Panc1 (cell line): ENCODE results near the gene GRB7. TPM values are rescaled to one million over a fixed set of nuclear protein-coding genes. Genes with fewer than 3 reads are reported as not detected.

Source experiments
- ATAC-seq: fragments of 200-7000 bp; cut with Tn5 transposase; 2 replicates; pipeline ENCODE4 v1.9.1; 2020; ENCODE audit warnings: mild to moderate bottlenecking, moderate library complexity
- BruUV-seq: library from RNA; stranded (reverse); fragments of 400-500 nt; replicated peaks from 2 replicates; lab custom pipeline; 2021; lab: Mats Ljungman, UMichigan
- CTCF ChIA-PET: fragments of 300-600 bp; sonication (Branson Sonifier 250); formaldehyde crosslinking; loops from one replicate; lab custom pipeline; 2022; ENCODE audit warnings: antibody characterized with exemption; lab: Charles Lee
- POLR2A ChIA-PET: fragments of 300-600 bp; sonication (Branson Sonifier 250); formaldehyde crosslinking; loops from one replicate; lab custom pipeline; 2022; ENCODE audit warnings: antibody characterized with exemption; lab: Charles Lee
- DNase-seq: peaks from one replicate; pipeline ENCODE4 v3.0.0-alpha.2; 2010; ENCODE audit warnings: low read depth, low spot score
- H3K27ac ChIP-seq: 2 replicates; pipeline ENCODE4 v1.5.1; 2011; ENCODE audit warnings: mild to moderate bottlenecking, low read length, inconsistent platforms
- H3K27me3 ChIP-seq: fragments of 200-500 bp; sonication (Bioruptor generic); 2 replicates; pipeline ENCODE4 v1.6.0; 2014; ENCODE audit warnings: low read length, inconsistent platforms; ENCODE audit not compliant: control insufficient read depth, insufficient read depth
- H3K36me3 ChIP-seq: fragments of 200-500 bp; sonication (Bioruptor generic); 2 replicates; pipeline ENCODE4 v1.5.1; 2014; ENCODE audit warnings: inconsistent platforms, mild to moderate bottlenecking, low read length, moderate library complexity; ENCODE audit not compliant: control insufficient read depth, insufficient read depth
- H3K4me1 ChIP-seq: 2 replicates; pipeline ENCODE4 v1.5.1; 2011; ENCODE audit warnings: inconsistent platforms, mild to moderate bottlenecking, low read length, moderate library complexity; ENCODE audit not compliant: control insufficient read depth, insufficient read depth
- H3K4me3 ChIP-seq, 2 experiments: 2 replicates each; pipeline ENCODE4 v1.5.1; 2011 to 2012; ENCODE audit warnings: low read depth in 2 of 2, low read length in 2 of 2, mild to moderate bottlenecking in 2 of 2, inconsistent platforms in 1 of 2, moderate library complexity in 1 of 2
- H3K9me3 ChIP-seq: fragments of 200-500 bp; sonication (Bioruptor generic); 2 replicates; pipeline ENCODE4 v1.5.1; 2014; ENCODE audit warnings: low read depth, mild to moderate bottlenecking, inconsistent platforms, low read length, moderate library complexity; ENCODE audit not compliant: control insufficient read depth, insufficient read depth
- POLR2AphosphoS5 ChIP-seq: IDR thresholded peaks from 2 replicates; pipeline ENCODE4 v1.6.1; 2012; ENCODE audit warnings: mild to moderate bottlenecking, low read depth, low read length, moderate library complexity
- SIN3A ChIP-seq: IDR thresholded peaks from 2 replicates; pipeline ENCODE4 v1.6.1; 2012; ENCODE audit warnings: low read depth, mild to moderate bottlenecking, low read length, moderate library complexity, borderline replicate concordance; ENCODE audit not compliant: insufficient read depth
- TCF7L2 ChIP-seq: IDR thresholded peaks from 2 replicates; pipeline ENCODE4 v1.6.1; 2011; ENCODE audit warnings: mild to moderate bottlenecking, low read depth, low read length, inconsistent platforms
- in situ Hi-C: cut with HindIII; loops from 2 replicates; pipeline ENCODE4 v1.10.0; 2016; ENCODE audit warnings: low sequenced_read_pairs, low pct_unique_long_range_greater_than_20kb
- intact Hi-C: fragments of 100-400 bp; cut with micrococcal nuclease; formaldehyde crosslinking; loops from one replicate; pipeline ENCODE4 v1.10.0; 2022; ENCODE audit not compliant: unreplicated experiment
- total RNA-seq: library from RNA; stranded (reverse); gene quantifications from one replicate; pipeline ENCODE4 v1.2.1, GENCODE V29; 2021; ENCODE audit not compliant: unreplicated experiment
- TF ChIP-seq, protein P1 (sequence below): fragments of 450-650 bp; IDR thresholded peaks from 2 replicates; pipeline ENCODE4 v1.5.1; 2017; ENCODE audit warnings: mild to moderate bottlenecking
- TF ChIP-seq, protein P2 (sequence below), 2 experiments: IDR thresholded peaks; 2 replicates each; pipeline ENCODE4 v1.6.1; 2011 to 2012; ENCODE audit warnings: low read depth in 2 of 2, control low read depth in 1 of 2, low read length in 1 of 2, mild to moderate bottlenecking in 1 of 2, moderate library complexity in 1 of 2; ENCODE audit not compliant: insufficient read depth in 1 of 2

GRB7 gene
- total RNA-seq, 1 experiment from 2014 or later: 2.8 TPM

- no TSS peak for BruUV-seq
Measured at GRCh38 chr17:39706921-39707337, 30.8 kb upstream of the GRB7 start.

GRCh38 chr17:39709319-39709997 is 28.3 kb upstream of the GRB7 start:
- ChIA-PET POLR2A (no interaction called here), CTCF (no interaction called here)
- Histone ChIP-seq H3K9me3 (no peaks in the 10 kb centered on the region), H3K27ac (no peak overlapping the region), H3K36me3 (no peaks in the 10 kb centered on the region), H3K4me1 (peaks cover 12% of the 10 kb centered on the region; the same call in 1 of the 2 replicates), H3K27me3 (no peaks in the 10 kb centered on the region), H3K4me3 (no peak overlapping the region)
- no peak for TF ChIP-seq POLR2AphosphoS5
- TF ChIP-seq TCF7L2: no peak
- TF ChIP-seq, protein P1, sequence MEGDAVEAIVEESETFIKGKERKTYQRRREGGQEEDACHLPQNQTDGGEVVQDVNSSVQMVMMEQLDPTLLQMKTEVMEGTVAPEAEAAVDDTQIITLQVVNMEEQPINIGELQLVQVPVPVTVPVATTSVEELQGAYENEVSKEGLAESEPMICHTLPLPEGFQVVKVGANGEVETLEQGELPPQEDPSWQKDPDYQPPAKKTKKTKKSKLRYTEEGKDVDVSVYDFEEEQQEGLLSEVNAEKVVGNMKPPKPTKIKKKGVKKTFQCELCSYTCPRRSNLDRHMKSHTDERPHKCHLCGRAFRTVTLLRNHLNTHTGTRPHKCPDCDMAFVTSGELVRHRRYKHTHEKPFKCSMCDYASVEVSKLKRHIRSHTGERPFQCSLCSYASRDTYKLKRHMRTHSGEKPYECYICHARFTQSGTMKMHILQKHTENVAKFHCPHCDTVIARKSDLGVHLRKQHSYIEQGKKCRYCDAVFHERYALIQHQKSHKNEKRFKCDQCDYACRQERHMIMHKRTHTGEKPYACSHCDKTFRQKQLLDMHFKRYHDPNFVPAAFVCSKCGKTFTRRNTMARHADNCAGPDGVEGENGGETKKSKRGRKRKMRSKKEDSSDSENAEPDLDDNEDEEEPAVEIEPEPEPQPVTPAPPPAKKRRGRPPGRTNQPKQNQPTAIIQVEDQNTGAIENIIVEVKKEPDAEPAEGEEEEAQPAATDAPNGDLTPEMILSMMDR: no peak
- TF ChIP-seq, protein P2, sequence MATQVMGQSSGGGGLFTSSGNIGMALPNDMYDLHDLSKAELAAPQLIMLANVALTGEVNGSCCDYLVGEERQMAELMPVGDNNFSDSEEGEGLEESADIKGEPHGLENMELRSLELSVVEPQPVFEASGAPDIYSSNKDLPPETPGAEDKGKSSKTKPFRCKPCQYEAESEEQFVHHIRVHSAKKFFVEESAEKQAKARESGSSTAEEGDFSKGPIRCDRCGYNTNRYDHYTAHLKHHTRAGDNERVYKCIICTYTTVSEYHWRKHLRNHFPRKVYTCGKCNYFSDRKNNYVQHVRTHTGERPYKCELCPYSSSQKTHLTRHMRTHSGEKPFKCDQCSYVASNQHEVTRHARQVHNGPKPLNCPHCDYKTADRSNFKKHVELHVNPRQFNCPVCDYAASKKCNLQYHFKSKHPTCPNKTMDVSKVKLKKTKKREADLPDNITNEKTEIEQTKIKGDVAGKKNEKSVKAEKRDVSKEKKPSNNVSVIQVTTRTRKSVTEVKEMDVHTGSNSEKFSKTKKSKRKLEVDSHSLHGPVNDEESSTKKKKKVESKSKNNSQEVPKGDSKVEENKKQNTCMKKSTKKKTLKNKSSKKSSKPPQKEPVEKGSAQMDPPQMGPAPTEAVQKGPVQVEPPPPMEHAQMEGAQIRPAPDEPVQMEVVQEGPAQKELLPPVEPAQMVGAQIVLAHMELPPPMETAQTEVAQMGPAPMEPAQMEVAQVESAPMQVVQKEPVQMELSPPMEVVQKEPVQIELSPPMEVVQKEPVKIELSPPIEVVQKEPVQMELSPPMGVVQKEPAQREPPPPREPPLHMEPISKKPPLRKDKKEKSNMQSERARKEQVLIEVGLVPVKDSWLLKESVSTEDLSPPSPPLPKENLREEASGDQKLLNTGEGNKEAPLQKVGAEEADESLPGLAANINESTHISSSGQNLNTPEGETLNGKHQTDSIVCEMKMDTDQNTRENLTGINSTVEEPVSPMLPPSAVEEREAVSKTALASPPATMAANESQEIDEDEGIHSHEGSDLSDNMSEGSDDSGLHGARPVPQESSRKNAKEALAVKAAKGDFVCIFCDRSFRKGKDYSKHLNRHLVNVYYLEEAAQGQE (IDR thresholded peaks at IDR 0.05; ENCODE audit: insufficient read depth in 1 of 2, low read depth in 2 of 2, low read length in 1 of 2): no peak
- no peak for TF ChIP-seq SIN3A
- in situ Hi-C loops (no loop called here), intact Hi-C loops (no loop called here)
- DNase-seq (no peak), ATAC-seq (no peak)
- no TSS peak for BruUV-seq

More at GRCh38 chr17:39706921-39707337, 30.8 kb upstream of the GRB7 start:
- TF ChIP-seq SIN3A: no peak
- TF ChIP-seq, protein P2 (IDR thresholded peaks at IDR 0.05; ENCODE audit: insufficient read depth in 1 of 2, low read depth in 2 of 2, low read length in 1 of 2): no peak
- CTCF ChIA-PET: no interaction called here
- in situ Hi-C loops (no loop called here), intact Hi-C loops (no loop called here)
- DNase-seq (no peak), ATAC-seq (no peak)
- Histone ChIP-seq H3K36me3 (no peaks in the 10 kb centered on the region), H3K4me3 (no peak overlapping the region), H3K4me1 (peaks cover 34% of the 10 kb centered on the region), H3K9me3 (no peaks in the 10 kb centered on the region), H3K27ac (no peak overlapping the region), H3K27me3 (no peaks in the 10 kb centered on the region)
- POLR2A ChIA-PET: no interaction called here
